Stimulated activated CD4-positive, alpha-beta T cell treated with anti-CD3 and anti-CD28 coated beads, Interleukin-1b, Interleukin-23, amount 100 ng/mL, for 1 hour (primary cell): ENCODE results near the gene AFAP1.

Experiments
- DNase-seq, 2 donors: peaks; one replicate each; pipeline ENCODE4 v3.0.0-alpha.2; 2020; ENCODE audit warnings: low read depth in 2 of 2

AFAP1 gene

DNA sequence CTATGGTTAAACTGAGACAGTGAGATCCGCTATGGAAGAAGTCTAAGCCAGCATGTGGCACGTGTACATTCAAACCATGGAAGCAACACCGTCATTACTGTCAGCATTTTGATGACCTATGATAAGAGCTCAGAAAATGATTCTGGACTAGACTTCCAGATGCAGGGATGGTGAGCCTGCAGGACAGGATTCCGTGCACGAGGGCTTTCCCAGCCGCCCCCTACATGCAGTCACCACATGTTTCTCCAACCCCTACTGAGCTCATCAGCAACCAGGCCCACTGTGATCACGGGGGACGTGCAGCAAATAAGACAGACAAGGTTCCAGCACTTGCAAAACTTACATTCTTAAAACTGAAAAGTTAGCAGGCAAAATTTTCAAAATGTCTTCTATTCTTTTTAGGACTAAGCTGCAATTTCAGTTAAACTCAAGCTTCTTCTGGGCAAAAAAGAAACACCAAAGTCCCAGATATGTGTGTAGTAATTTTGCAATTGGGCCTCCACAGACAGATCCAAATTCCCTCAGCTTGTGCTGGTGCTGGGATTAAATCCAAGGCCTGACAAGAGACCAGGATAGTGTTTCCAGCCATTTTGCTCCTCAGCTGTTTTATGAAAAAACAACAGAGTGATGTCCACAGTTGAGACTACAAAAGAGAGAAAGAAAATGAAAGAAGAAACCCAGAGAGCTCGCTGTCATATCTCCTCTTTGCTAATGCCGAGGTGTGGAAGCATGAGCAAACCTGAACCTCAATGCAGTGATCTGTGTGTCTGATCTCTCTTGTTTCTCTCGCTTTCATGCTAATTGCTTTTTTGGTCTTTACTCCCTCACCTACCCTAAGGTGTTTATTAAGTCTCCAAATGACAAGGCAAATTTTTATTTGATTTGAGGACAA lies 118.2 kb downstream of the AFAP1 start:
- DNase-seq = no peak

DNA sequence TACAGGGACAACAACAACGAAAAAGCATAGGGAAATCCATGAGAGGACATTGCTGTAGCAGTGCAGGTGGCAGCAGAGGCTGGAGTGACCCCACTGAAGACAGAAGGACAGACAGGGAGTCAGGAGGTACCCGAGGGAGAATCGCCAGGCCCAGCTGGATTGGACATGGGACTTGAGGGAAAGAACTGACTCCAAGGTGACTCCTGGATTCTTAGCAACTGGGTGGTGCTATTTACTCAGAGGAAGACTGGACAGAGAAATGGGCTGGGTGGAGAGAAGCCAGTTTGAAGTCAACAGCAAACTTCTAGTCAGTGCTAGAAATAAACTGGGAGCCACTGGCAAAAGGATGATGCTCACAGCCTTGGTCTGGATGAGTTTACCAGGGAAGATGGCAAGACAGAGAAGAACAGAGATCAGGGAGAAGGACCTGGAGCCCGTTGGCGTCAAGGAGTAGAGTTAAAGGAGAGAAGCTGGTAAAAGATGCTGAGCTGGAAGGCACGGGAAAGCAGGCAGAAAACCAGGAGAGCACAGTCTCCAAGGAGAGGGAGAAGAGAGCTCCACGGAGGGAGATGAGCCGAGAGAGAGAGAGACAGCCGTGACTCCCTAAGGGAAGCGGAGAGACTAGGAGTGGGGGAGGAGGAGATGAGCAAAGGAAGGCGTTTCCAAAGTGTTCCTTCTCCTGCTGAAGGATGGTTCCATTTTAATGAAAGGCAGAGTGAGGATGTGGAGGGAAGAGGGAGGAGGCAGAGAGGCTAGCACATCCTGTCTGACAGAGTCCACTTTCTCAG lies 119.4 kb downstream of the AFAP1 start:
- no peak for DNase-seq

DNA sequence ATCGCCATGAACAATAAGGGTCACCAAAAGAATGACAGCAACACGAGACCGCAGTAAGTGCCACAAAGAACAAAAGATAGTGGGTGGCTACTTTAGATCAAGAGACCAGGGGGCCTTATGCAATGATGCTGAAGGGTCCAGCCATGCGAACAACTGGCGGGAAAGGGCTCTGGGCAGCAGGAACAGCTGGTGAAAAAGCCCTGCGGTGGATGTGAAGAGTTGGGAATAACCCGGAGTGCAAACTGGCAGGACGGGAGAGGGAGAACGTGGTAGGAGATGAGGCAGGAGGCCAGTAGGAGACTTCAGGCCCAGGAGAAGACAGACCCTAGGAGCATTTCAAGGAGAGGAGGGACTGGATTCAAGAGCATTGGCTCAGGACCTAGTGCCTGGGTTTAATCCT lies 120.2 kb downstream of the AFAP1 start:
- DNase-seq = no peak

GRCh38 chr4:7818399-7818911 lies 121.2 kb downstream of the AFAP1 start:
- DNase-seq = no peak

- no peak for DNase-seq
Observed at GRCh38 chr4:7817877-7818398, 121.7 kb downstream of the AFAP1 start.

GRCh38 chr4:7816771-7817170 lies 122.9 kb downstream of the AFAP1 start:
- no peak for DNase-seq

DNA sequence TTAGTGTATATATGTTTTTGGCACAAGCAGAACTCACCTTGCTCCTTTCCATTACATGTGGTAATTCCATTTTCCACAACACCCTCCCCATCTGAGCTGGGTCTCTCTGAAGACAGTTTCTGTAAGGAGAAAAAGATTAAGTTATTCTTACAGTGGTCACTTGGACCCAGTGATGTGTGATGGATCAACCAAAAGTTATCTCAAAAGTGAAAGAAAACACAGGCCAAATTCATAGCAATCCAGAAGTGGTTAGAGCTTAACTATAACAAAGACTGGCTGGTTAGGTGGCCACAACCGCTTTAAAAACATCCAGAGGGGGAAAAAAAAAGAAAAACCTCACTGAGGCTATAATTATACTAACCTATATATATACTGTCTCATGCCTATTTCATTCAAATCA lies 123.7 kb downstream of the AFAP1 start:
- no peak for DNase-seq

GRCh38 chr4:7815562-7815961 lies 124.1 kb downstream of the AFAP1 start:
- DNase-seq = no peak

DNA sequence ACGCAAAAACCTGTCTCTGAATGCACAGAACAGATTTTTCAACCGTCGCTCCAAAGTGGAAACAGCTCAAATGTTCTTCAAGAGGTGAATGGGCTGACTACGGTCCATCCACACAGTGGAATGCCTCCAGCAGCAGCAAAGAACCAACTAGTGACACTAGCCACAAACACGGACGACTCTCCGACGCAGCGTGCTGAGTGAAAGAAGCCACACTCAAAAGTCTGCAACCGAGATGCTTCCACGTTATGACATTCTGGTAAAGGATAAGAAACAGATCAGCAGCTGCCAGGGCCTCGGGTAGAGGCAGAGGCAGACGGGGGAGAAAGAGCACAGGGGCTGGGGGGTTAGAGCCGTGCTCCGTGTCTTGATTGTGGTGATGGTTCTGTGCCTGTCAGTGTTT lies 125.2 kb downstream of the AFAP1 start:
- no peak for DNase-seq

GRCh38 chr4:7813674-7814073 lies 126.0 kb downstream of the AFAP1 start:
- DNase-seq = no peak

DNA sequence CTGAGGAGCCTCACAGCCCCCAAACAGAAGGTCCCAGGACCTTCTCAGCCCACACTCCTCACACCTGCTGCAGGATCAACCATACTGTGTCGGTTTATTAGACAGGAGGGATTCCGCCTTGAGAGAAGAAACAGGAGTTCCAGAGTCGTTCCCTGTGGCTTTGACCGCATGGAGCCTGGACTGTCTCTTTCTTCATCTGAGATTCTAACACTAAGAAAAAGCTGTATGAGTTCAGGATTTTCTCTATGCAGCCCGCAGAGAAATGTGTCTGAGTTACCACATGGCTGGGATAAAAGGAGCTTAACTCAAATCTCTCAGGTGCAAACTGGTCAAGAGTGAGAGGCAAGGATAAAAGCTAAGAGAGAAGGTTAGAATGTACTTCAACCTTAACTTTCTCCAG lies 126.7 kb downstream of the AFAP1 start:
- DNase-seq = no peak

- DNase-seq = no peak
Observed at GRCh38 chr4:7812231-7812857, 127.3 kb downstream of the AFAP1 start.

GRCh38 chr4:7811536-7812191 lies 128.0 kb downstream of the AFAP1 start:
- no peak for DNase-seq

DNA sequence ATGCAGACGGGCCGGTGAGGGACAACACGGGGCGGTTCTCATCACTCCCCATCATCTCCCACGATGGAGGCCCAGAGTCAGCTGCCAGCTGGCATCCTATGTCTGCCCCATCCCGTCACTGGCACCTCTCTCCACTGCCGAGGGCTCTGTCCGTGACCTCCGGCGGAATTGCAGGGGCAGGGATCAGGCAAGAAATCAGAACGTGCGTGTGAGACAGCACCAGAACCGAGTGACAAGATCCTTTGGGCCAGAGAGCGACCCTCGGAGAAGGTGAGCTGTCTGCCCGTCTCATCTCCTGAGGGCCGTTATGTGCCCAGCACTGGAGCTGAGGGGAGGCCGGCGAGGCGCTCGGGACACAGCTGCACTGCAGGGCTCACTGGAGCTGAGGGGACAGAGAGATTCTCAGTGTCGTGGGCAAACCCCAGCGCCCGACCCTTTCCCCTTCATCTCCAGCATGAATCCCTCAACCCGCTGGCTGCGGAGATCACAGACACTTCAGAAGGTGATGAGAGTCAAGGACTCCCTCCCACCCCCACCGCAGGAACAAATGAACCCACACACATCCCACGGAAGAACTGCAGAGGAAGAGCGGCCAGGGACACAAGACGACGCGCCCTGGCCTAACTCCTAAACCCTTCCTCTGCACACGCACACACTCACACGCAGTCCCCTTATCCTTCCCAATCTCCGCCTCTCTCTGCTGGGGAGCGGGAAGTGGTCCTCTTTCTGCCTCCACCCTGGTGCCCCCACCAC lies 128.7 kb downstream of the AFAP1 start:
- DNase-seq = no peak

- DNase-seq = no peak
Observed at GRCh38 chr4:7808752-7809151, 130.9 kb downstream of the AFAP1 start.

DNA sequence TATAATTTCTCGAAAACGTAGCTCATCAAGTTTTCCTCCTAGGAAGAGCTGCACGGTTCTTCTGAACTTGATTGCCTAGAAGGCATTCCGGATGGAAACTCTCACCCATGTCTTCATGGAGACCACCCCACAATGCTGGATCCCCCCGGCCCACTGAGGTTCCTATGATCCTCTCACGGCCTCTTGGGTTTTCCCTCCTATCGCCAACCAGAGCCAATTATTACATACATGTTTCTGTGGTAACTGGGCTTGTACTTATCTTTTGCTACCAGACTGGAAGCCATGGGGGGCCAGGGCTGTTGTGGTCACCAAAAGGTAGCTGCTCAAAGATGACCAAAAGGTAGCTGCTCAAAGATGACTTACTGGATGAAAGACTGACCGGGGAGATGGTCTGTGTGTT lies 131.5 kb downstream of the AFAP1 start:
- no peak for DNase-seq

GRCh38 chr4:7807351-7807921 lies 132.2 kb downstream of the AFAP1 start:
- no peak for DNase-seq

DNA sequence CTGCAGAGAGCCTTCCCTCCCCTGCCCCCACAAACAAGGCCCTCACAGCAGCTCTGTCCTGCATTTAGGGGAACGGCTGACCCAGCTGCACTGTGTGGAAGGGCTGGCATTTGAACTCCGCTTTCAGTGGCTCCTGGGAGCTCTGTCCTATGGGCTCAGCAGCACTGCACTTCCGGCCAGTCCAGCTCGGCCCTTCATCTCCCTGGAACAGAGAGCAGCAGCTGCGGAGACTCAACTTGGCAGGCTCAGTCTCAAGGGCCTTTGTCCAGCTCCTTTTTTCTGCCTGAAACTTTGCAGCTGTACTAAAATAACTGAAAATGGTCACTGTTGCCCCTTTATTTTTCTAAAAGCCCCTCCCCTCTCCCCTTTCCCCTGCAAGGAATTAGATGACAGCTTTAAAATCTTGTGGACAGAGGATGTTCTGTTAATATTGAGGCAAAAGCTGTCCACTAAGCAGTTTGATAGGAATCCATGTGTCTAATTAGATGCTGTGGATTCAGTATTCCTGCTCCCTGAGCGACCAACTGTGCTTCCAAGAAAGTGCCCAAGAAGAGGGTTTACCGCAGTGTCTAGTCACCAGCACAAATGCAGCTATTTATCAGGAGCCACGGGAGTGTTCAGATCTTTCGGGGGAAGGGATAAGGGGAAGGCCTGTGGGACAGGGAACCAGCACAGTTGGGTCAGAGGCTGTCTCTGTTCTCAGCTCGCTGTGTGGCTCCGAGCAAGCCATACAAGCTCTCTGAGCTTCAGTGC lies 133.1 kb downstream of the AFAP1 start:
- no peak for DNase-seq

DNA sequence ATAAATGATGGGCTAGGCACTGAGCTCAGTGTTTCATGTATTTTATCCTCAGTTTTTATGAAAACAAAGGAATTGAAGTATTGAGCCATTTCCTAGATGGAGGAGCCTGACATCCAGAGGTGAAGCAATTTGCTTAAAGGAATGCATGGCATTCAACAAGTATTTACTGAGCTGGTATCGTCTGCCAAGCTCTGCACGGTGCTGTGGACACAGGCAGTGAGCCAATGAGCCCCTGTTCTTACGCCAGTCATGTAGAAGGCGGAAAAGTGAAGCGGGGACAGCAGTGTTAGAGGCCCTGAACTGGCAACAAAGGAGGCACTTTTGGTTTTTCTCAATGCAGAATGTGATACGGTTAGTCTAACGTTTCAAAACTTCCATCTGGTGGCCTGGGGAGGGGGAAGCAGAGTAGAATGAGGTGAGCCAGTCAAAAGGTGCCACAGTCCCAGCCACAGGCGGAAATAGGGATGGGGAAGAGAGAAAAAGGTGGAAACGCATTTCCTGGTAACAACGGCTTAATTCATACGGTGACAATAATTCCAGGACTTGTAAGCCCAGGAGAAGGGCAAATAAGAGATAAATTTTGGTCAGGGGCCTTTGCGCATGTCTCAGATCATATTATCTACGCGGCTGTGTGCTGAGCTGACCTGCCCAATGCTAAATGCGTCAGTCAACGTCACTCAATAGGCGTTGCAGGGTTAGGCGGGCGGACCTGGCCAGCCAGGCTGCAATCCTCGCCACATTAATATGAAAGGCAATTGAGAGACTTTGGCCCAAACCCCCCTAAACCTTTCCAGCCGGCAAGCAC lies 133.9 kb downstream of the AFAP1 start:
- DNase-seq = no peak
